HG03108 (cell line): ENCODE data around the gene SUGCT.

Experiments
- ATAC-seq: cut with Tn5 transposase; IDR thresholded peaks from one replicate; pipeline ENCODE4 v1.9.1; 2021; ENCODE audit warnings: moderate library complexity; ENCODE audit not compliant: unreplicated experiment

SUGCT gene

GRCh38 chr7:40840990-40841389, 706.2 kb downstream of the SUGCT start:
- no peak for ATAC-seq

GRCh38 chr7:40842641-40843040, 707.8 kb downstream of the SUGCT start:
- no peak for ATAC-seq

GRCh38 chr7:40843338-40843985, 708.7 kb downstream of the SUGCT start:
- ATAC-seq, result no peak

- no peak for ATAC-seq
Observed at GRCh38 chr7:40845943-40846342, 711.1 kb downstream of the SUGCT start.

GRCh38 chr7:40847921-40848320, 713.1 kb downstream of the SUGCT start:
- ATAC-seq, result no peak

GRCh38 chr7:40848541-40849221, 713.9 kb downstream of the SUGCT start:
- no peak for ATAC-seq

GRCh38 chr7:40850017-40850416, 715.2 kb downstream of the SUGCT start:
- no peak for ATAC-seq

- ATAC-seq, result no peak
Observed at GRCh38 chr7:40851001-40851400, 716.2 kb downstream of the SUGCT start.

GRCh38 chr7:40859076-40859475, 724.3 kb downstream of the SUGCT start:
- ATAC-seq, result no peak

- ATAC-seq, result no peak
Observed at GRCh38 chr7:40859965-40860543, 725.2 kb downstream of the SUGCT start.

GRCh38 chr7:40865441-40866233, 730.8 kb downstream of the SUGCT start:
- no peak for ATAC-seq

- no peak for ATAC-seq
Observed at GRCh38 chr7:40866601-40867000, 731.8 kb downstream of the SUGCT start.

- no peak for ATAC-seq
Observed at GRCh38 chr7:40870108-40870507, 735.3 kb downstream of the SUGCT start.

- ATAC-seq, result no peak
Observed at GRCh38 chr7:40873248-40873647, 738.4 kb downstream of the SUGCT start.

GRCh38 chr7:40874756-40875155, 740.0 kb downstream of the SUGCT start:
- ATAC-seq, result no peak

- ATAC-seq, result no peak
Observed at GRCh38 chr7:40876601-40877000, 741.8 kb downstream of the SUGCT start.

- no peak for ATAC-seq
Observed at GRCh38 chr7:40879941-40880543, 745.2 kb downstream of the SUGCT start.

- ATAC-seq, result no peak
Observed at GRCh38 chr7:40880581-40880980, 745.8 kb downstream of the SUGCT start.

GRCh38 chr7:40881405-40881926, 746.7 kb downstream of the SUGCT start:
- ATAC-seq, result no peak

GRCh38 chr7:40882071-40882658, 747.4 kb downstream of the SUGCT start:
- no peak for ATAC-seq

GRCh38 chr7:40883826-40884225, 749.0 kb downstream of the SUGCT start:
- ATAC-seq, result no peak
